Smooth muscle cell (in vitro differentiated cells): ENCODE data around the gene PPY. TPM values are rescaled to one million over a fixed set of nuclear protein-coding genes. Genes with fewer than 3 reads are reported as not detected.

ENCODE experiments used
- DNase-seq: peaks from one replicate; lab custom pipeline; 2025; ENCODE audit not compliant: unreplicated experiment; lab: John Stamatoyannopoulos, UW
- H2AFZ ChIP-seq: fragments of 200-600 bp; sonication (generic); 2 replicates; pipeline ENCODE4 v1.6.0; 2016; ENCODE audit warnings: antibody characterized with exemption, low read depth, mild to moderate bottlenecking
- H3F3A ChIP-seq: fragments of 200-600 bp; sonication (generic); 2 replicates; pipeline ENCODE4 v1.6.0; 2017; ENCODE audit warnings: antibody characterized with exemption, low read depth
- H3K27ac ChIP-seq: fragments of 200-600 bp; sonication (generic); 2 replicates; pipeline ENCODE4 v1.5.1; 2016; ENCODE audit warnings: low read depth, mild to moderate bottlenecking
- H3K27me3 ChIP-seq: fragments of 200-600 bp; sonication (generic); 2 replicates; pipeline ENCODE4 v1.6.1; 2016; ENCODE audit warnings: low read depth, mild to moderate bottlenecking
- H3K36me3 ChIP-seq: fragments of 200-600 bp; sonication (generic); 2 replicates; pipeline ENCODE4 v1.5.1; 2016; ENCODE audit warnings: low read depth
- H3K4me1 ChIP-seq: fragments of 200-600 bp; sonication (generic); 2 replicates; pipeline ENCODE4 v1.5.1; 2016; ENCODE audit warnings: low read depth
- H3K4me2 ChIP-seq: fragments of 200-600 bp; sonication (generic); 2 replicates; pipeline ENCODE4 v1.6.0; 2016; ENCODE audit warnings: mild to moderate bottlenecking
- H3K4me3 ChIP-seq: fragments of 200-600 bp; sonication (generic); 2 replicates; pipeline ENCODE4 v1.5.1; 2016; ENCODE audit warnings: mild to moderate bottlenecking
- H3K79me2 ChIP-seq: fragments of 200-600 bp; sonication (generic); 2 replicates; pipeline ENCODE4 v1.6.0; 2016; ENCODE audit warnings: low read depth, mild to moderate bottlenecking
- H3K9ac ChIP-seq: fragments of 200-600 bp; sonication (generic); 2 replicates; pipeline ENCODE4 v1.6.0; 2016; ENCODE audit warnings: low read depth
- H3K9me3 ChIP-seq: fragments of 200-600 bp; sonication (generic); replicated peaks from 2 replicates; pipeline ENCODE4 v1.5.1; 2016; ENCODE audit warnings: low read depth
- H4K20me1 ChIP-seq: fragments of 200-600 bp; sonication (generic); 2 replicates; pipeline ENCODE4 v1.6.0; 2016; ENCODE audit warnings: low read depth
- CTCF ChIP-seq: fragments of 200-600 bp; sonication (generic); IDR thresholded peaks from 2 replicates; pipeline ENCODE4 v1.5.1; 2017; ENCODE audit warnings: borderline replicate concordance, mild to moderate bottlenecking, antibody characterized with exemption; ENCODE audit not compliant: insufficient read depth, poor library complexity, severe bottlenecking
- WGBS: methylation state at CpG from one replicate; pipeline ENCODE4 v1.1.7; 2016; ENCODE audit warnings: low lambda C conversion rate; 5-methylcytosine and 5-hydroxymethylcytosine counted together
- polyA plus RNA-seq: library from polyadenylated mRNA; unstranded; fragments of >200 nt; fragmentation: Nextera tagmentation; extraction: Ambion mirVana; gene quantifications from 2 replicates; pipeline ENCODE4 v1.2.1, GENCODE V29; 2016
- total RNA-seq: library from RNA; depleted of rRNA; stranded (reverse); fragments of >200 nt; gene quantifications from 2 replicates; pipeline ENCODE4 v1.2.3, GENCODE V29; 2014

PPY gene
- total and polyA plus RNA-seq, 2 experiments from 2014 or later, result not detected

GRCh38 chr17:43978078-43978477 lies 35.8 kb upstream of the PPY start:
- WGBS, result 78% methylated on average over 2 of the region's 2 CpGs
- H3K79me2 ChIP-seq, result no peaks in the 10 kb centered on the region
- H3K27ac ChIP-seq, result no peak overlapping the region
- no peaks in the 10 kb centered on the region for H4K20me1 ChIP-seq
- no peak for TF ChIP-seq CTCF
- H3K27me3 ChIP-seq, result peaks cover 73% of the 10 kb centered on the region
- H3K4me1 ChIP-seq, result no peaks in the 10 kb centered on the region
- no peak overlapping the region for H3K9ac ChIP-seq
- H3K4me2 ChIP-seq, result no peak overlapping the region
- no peaks in the 10 kb centered on the region for H3K36me3 ChIP-seq
- H3K4me3 ChIP-seq, result no peak overlapping the region
- no peak overlapping the region for H2AFZ ChIP-seq
- no peak for DNase-seq
- no peaks in the 10 kb centered on the region for H3K9me3 ChIP-seq
- H3F3A ChIP-seq, result no peaks in the 10 kb centered on the region

- no peak overlapping the region for H3K27ac ChIP-seq
- H2AFZ ChIP-seq, result no peak overlapping the region
- no peaks in the 10 kb centered on the region for H3K79me2 ChIP-seq
- no peak overlapping the region for H3K4me2 ChIP-seq
- DNase-seq, result no peak
- H3K9me3 ChIP-seq, result no peaks in the 10 kb centered on the region
- H3K9ac ChIP-seq, result no peak overlapping the region
- H3F3A ChIP-seq, result no peaks in the 10 kb centered on the region
- TF ChIP-seq CTCF, result no peak
- no peaks in the 10 kb centered on the region for H4K20me1 ChIP-seq
- peaks cover 64% of the 10 kb centered on the region for H3K27me3 ChIP-seq
- no peaks in the 10 kb centered on the region for H3K36me3 ChIP-seq
- no peaks in the 10 kb centered on the region for H3K4me1 ChIP-seq
- H3K4me3 ChIP-seq, result no peak overlapping the region
- 75% methylated on average over 9 of the region's 9 CpGs for WGBS
These were observed 34.9 kb upstream of the PPY start for GRCh38 chr17:43976963-43977837.

- no peaks in the 10 kb centered on the region for H4K20me1 ChIP-seq
- no peak overlapping the region for H2AFZ ChIP-seq
- H3K4me2 ChIP-seq, result no peak overlapping the region
- 87% methylated on average over 22 of the region's 27 CpGs for WGBS
- DNase-seq, result no peak
- H3K79me2 ChIP-seq, result no peaks in the 10 kb centered on the region
- H3K4me1 ChIP-seq, result no peaks in the 10 kb centered on the region
- H3K9me3 ChIP-seq, result no peaks in the 10 kb centered on the region
- H3K4me3 ChIP-seq, result no peak overlapping the region
- H3K9ac ChIP-seq, result no peak overlapping the region
- TF ChIP-seq CTCF, result no peak
- H3F3A ChIP-seq, result no peaks in the 10 kb centered on the region
- H3K36me3 ChIP-seq, result no peaks in the 10 kb centered on the region
- H3K27me3 ChIP-seq, result peaks cover 51% of the 10 kb centered on the region
- H3K27ac ChIP-seq, result no peak overlapping the region
These were observed 33.6 kb upstream of the PPY start for GRCh38 chr17:43975898-43976297.
